GM23338 (cell line): ENCODE results near the gene EFCC1. TPM values are rescaled to one million over a fixed set of nuclear protein-coding genes. Genes with fewer than 3 reads are reported as not detected.

Experiments
- ATAC-seq: fragments of 200-7000 bp; cut with Tn5 transposase; 3 replicates; pipeline ENCODE4 v1.9.1; 2020
- DNase-seq: peaks from one replicate; pipeline ENCODE4 v3.0.0-alpha.2; 2015; ENCODE audit warnings: low spot score
- H2AFZ ChIP-seq: fragments of 200-600 bp; sonication (generic); 2 replicates; pipeline ENCODE4 v1.8.0; 2016; ENCODE audit warnings: antibody characterized with exemption, mild to moderate bottlenecking, moderate library complexity
- H3F3A ChIP-seq: fragments of 200-600 bp; sonication (generic); replicated peaks from 2 replicates; pipeline ENCODE4 v1.8.0; 2017; ENCODE audit warnings: antibody characterized with exemption, mixed run types, low read depth
- H3K27ac ChIP-seq: fragments of 200-600 bp; sonication (generic); 2 replicates; pipeline ENCODE4 v1.6.1; 2016; ENCODE audit warnings: low read depth
- H3K27me3 ChIP-seq: fragments of 200-600 bp; sonication (generic); 2 replicates; pipeline ENCODE4 v1.8.0; 2016; ENCODE audit warnings: mild to moderate bottlenecking, mixed run types, moderate library complexity; ENCODE audit not compliant: insufficient read depth
- H3K36me3 ChIP-seq: fragments of 200-600 bp; sonication (generic); 2 replicates; pipeline ENCODE4 v1.8.0; 2016; ENCODE audit warnings: mild to moderate bottlenecking; ENCODE audit not compliant: insufficient read depth
- H3K4me1 ChIP-seq: fragments of 200-600 bp; sonication (generic); 2 replicates; pipeline ENCODE4 v1.8.0; 2016; ENCODE audit warnings: mild to moderate bottlenecking, moderate library complexity; ENCODE audit not compliant: insufficient read depth
- H3K4me2 ChIP-seq: fragments of 200-600 bp; sonication (generic); 2 replicates; pipeline ENCODE4 v1.7.1; 2017; ENCODE audit warnings: mixed run types
- H3K4me3 ChIP-seq: fragments of 200-600 bp; sonication (generic); 2 replicates; pipeline ENCODE4 v1.6.1; 2016; ENCODE audit warnings: mixed run types
- H3K79me2 ChIP-seq: fragments of 200-600 bp; sonication (generic); replicated peaks from 2 replicates; pipeline ENCODE4 v1.8.0; 2017; ENCODE audit warnings: mild to moderate bottlenecking; ENCODE audit not compliant: insufficient read depth
- H3K9me2 ChIP-seq: fragments of 200-600 bp; sonication (generic); 2 replicates; pipeline ENCODE4 v1.8.0; 2017; ENCODE audit not compliant: insufficient read depth
- H4K20me1 ChIP-seq: fragments of 200-600 bp; sonication (generic); replicated peaks from 2 replicates; pipeline ENCODE4 v1.8.0; 2017; ENCODE audit warnings: mild to moderate bottlenecking; ENCODE audit not compliant: insufficient read depth
- H3K27ac Mint-ChIP-seq: 2 replicates; pipeline ENCODE4 v1.8.0; 2020; ENCODE audit warnings: inconsistent platforms, mild to moderate bottlenecking, moderate library complexity, mixed read lengths
- H3K27me3 Mint-ChIP-seq: 3 replicates; pipeline ENCODE4 v1.8.0; 2022; ENCODE audit warnings: low read depth, mild to moderate bottlenecking, moderate library complexity, mixed read lengths, inconsistent platforms; ENCODE audit not compliant: insufficient read depth, poor library complexity
- H3K36me3 Mint-ChIP-seq: 3 replicates; pipeline ENCODE4 v1.8.0; 2021; ENCODE audit warnings: low read depth, mild to moderate bottlenecking, inconsistent platforms, moderate library complexity, mixed read lengths
- H3K4me1 Mint-ChIP-seq: 3 replicates; pipeline ENCODE4 v1.8.0; 2020; ENCODE audit warnings: mild to moderate bottlenecking, inconsistent platforms, mixed read lengths
- H3K4me3 Mint-ChIP-seq: 3 replicates; pipeline ENCODE4 v1.8.0; 2021; ENCODE audit warnings: moderate library complexity, mild to moderate bottlenecking, inconsistent platforms, mixed read lengths
- H3K9me3 Mint-ChIP-seq: 3 replicates; pipeline ENCODE4 v1.8.0; 2020; ENCODE audit warnings: moderate library complexity, mild to moderate bottlenecking, inconsistent platforms, mixed read lengths
- CREB1 ChIP-seq: fragments of 250-450 bp; sonication (Bioruptor Pico); IDR thresholded peaks from 2 replicates; pipeline ENCODE4 v1.5.0; 2020; ENCODE audit warnings: low read depth, mild to moderate bottlenecking, moderate library complexity
- EZH2 ChIP-seq: fragments of 200-600 bp; sonication (generic); IDR thresholded peaks from one replicate; pipeline ENCODE4 v1.8.0; 2017; ENCODE audit warnings: antibody characterized with exemption, mild to moderate bottlenecking, low read depth; ENCODE audit not compliant: unreplicated experiment
- EZH2phosphoT487 ChIP-seq: fragments of 200-600 bp; sonication (generic); IDR thresholded peaks from one replicate; pipeline ENCODE4 v1.8.1; 2018; ENCODE audit warnings: antibody characterized with exemption; ENCODE audit not compliant: unreplicated experiment
- JUNB ChIP-seq: IDR thresholded peaks from one replicate; pipeline ENCODE4 v1.6.1; 2016; ENCODE audit warnings: antibody characterized with exemption; ENCODE audit not compliant: unreplicated experiment
- NANOG ChIP-seq: IDR thresholded peaks from 2 replicates; pipeline ENCODE4 v1.6.1; 2016; ENCODE audit warnings: antibody characterized with exemption, borderline replicate concordance
- POLR2AphosphoS5 ChIP-seq: IDR thresholded peaks from 2 replicates; pipeline ENCODE4 v1.6.1; 2016; ENCODE audit warnings: antibody characterized with exemption, low read depth
- ZNF114 ChIP-seq: fragments of 250-450 bp; sonication (Bioruptor Pico); IDR thresholded peaks from 2 replicates; pipeline ENCODE4 v1.5.0; 2020; ENCODE audit warnings: mild to moderate bottlenecking, moderate library complexity
- ZNF331 ChIP-seq: fragments of 250-450 bp; sonication (Bioruptor Pico); IDR thresholded peaks from 2 replicates; pipeline ENCODE4 v1.5.0; 2020; ENCODE audit warnings: low read depth, mild to moderate bottlenecking, moderate library complexity
- polyA plus RNA-seq: library from polyadenylated mRNA; unstranded; fragments of >200 nt; fragmentation: Nextera tagmentation; extraction: Ambion mirVana; gene quantifications from 2 replicates; pipeline ENCODE4 v1.2.1, GENCODE V29; 2016
- total RNA-seq: library from RNA; depleted of rRNA; stranded (reverse); fragments of >200 nt; shearing (Covaris generic); gene quantifications from 2 replicates; pipeline ENCODE4 v1.2.3, GENCODE V29; 2014
- TF ChIP-seq, protein P1 (sequence below): IDR thresholded peaks from 2 replicates; pipeline ENCODE4 v1.6.1; 2016; ENCODE audit warnings: antibody characterized with exemption
- TF ChIP-seq, protein P2 (sequence below): IDR thresholded peaks from one replicate; pipeline ENCODE4 v1.6.1; 2018; ENCODE audit warnings: antibody characterized with exemption; ENCODE audit not compliant: unreplicated experiment
- TF ChIP-seq, protein P3 (sequence below), 2 experiments: fragments of 200-600 bp in 1 of 2; sonication (generic) in 1 of 2; conservative IDR thresholded peaks; 2 replicates each; pipeline versions ENCODE4 v1.5.1 to v1.6.1; 2016 to 2017; ENCODE audit warnings: antibody characterized with exemption in 2 of 2, low read depth in 2 of 2, mild to moderate bottlenecking in 2 of 2, moderate library complexity in 1 of 2
- TF ChIP-seq, protein P4 (sequence below): fragments of 250-450 bp; sonication (Bioruptor Pico); IDR thresholded peaks from 2 replicates; pipeline ENCODE4 v1.5.0; 2020; ENCODE audit warnings: mild to moderate bottlenecking, moderate library complexity

Gene EFCC1
- total and polyA plus RNA-seq, 2 experiments from 2014 or later = not detected

DNA sequence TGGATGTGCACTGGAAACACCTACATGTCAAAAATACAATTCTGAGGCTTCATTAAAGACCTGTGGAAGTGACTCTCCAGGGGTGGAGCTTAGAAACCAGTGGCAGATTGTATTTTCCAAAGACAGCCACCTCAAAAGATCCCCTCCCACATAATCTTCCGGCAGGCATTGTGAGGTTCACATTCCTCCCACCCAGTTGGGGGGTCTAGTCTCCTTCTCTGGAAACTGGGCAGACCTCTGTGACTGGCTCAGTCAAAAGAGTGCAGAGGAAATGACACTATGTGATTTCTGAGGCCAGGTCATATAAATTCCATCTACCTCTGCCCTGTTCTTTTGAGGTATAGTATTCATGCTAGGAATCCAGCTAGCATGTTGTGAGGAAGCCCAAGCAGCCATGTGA lies 5.4 kb upstream of the EFCC1 start:
- no peak overlapping the region for H2AFZ ChIP-seq
- no peak for ATAC-seq
- no peak for DNase-seq
- no peak overlapping the region for H3K4me3 Mint-ChIP-seq
- H4K20me1 ChIP-seq = no peaks in the 10 kb centered on the region; the same call in 1 of the 2 replicates
- no peaks in the 10 kb centered on the region; the same call in 2 of the 3 replicates for H3K36me3 Mint-ChIP-seq
- H3K4me3 ChIP-seq = no peak overlapping the region
- H3F3A ChIP-seq = 0 out of 2 replicates have a peak, but pooled peaks cover 5% of the 10 kb centered on the region
- H3K4me1 ChIP-seq = peaks cover 25% of the 10 kb centered on the region
- peaks cover 78% of the 10 kb centered on the region for H3K27me3 ChIP-seq
- no peak overlapping the region for H3K4me2 ChIP-seq
- no peaks in the 10 kb centered on the region for H3K9me3 Mint-ChIP-seq
- 0 out of 2 replicates have a peak, but pooled peaks cover 10% of the 10 kb centered on the region for H3K9me2 ChIP-seq
- H3K79me2 ChIP-seq = no peaks in the 10 kb centered on the region
- no peaks in the 10 kb centered on the region for H3K36me3 ChIP-seq
- H3K4me1 Mint-ChIP-seq = peaks cover 38% of the 10 kb centered on the region
- TF ChIP-seq ZNF114 (CRISPR knock-in tag) = no peak
- TF ChIP-seq, protein P1, sequence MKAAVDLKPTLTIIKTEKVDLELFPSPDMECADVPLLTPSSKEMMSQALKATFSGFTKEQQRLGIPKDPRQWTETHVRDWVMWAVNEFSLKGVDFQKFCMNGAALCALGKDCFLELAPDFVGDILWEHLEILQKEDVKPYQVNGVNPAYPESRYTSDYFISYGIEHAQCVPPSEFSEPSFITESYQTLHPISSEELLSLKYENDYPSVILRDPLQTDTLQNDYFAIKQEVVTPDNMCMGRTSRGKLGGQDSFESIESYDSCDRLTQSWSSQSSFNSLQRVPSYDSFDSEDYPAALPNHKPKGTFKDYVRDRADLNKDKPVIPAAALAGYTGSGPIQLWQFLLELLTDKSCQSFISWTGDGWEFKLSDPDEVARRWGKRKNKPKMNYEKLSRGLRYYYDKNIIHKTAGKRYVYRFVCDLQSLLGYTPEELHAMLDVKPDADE = no peak
- TF ChIP-seq, protein P2, sequence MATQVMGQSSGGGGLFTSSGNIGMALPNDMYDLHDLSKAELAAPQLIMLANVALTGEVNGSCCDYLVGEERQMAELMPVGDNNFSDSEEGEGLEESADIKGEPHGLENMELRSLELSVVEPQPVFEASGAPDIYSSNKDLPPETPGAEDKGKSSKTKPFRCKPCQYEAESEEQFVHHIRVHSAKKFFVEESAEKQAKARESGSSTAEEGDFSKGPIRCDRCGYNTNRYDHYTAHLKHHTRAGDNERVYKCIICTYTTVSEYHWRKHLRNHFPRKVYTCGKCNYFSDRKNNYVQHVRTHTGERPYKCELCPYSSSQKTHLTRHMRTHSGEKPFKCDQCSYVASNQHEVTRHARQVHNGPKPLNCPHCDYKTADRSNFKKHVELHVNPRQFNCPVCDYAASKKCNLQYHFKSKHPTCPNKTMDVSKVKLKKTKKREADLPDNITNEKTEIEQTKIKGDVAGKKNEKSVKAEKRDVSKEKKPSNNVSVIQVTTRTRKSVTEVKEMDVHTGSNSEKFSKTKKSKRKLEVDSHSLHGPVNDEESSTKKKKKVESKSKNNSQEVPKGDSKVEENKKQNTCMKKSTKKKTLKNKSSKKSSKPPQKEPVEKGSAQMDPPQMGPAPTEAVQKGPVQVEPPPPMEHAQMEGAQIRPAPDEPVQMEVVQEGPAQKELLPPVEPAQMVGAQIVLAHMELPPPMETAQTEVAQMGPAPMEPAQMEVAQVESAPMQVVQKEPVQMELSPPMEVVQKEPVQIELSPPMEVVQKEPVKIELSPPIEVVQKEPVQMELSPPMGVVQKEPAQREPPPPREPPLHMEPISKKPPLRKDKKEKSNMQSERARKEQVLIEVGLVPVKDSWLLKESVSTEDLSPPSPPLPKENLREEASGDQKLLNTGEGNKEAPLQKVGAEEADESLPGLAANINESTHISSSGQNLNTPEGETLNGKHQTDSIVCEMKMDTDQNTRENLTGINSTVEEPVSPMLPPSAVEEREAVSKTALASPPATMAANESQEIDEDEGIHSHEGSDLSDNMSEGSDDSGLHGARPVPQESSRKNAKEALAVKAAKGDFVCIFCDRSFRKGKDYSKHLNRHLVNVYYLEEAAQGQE = no peak
- TF ChIP-seq, protein P3, sequence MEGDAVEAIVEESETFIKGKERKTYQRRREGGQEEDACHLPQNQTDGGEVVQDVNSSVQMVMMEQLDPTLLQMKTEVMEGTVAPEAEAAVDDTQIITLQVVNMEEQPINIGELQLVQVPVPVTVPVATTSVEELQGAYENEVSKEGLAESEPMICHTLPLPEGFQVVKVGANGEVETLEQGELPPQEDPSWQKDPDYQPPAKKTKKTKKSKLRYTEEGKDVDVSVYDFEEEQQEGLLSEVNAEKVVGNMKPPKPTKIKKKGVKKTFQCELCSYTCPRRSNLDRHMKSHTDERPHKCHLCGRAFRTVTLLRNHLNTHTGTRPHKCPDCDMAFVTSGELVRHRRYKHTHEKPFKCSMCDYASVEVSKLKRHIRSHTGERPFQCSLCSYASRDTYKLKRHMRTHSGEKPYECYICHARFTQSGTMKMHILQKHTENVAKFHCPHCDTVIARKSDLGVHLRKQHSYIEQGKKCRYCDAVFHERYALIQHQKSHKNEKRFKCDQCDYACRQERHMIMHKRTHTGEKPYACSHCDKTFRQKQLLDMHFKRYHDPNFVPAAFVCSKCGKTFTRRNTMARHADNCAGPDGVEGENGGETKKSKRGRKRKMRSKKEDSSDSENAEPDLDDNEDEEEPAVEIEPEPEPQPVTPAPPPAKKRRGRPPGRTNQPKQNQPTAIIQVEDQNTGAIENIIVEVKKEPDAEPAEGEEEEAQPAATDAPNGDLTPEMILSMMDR (conservative IDR thresholded peaks at IDR 0.05; ENCODE audit: low read depth in 2 of 2) = no peak
- TF ChIP-seq, protein P4, sequence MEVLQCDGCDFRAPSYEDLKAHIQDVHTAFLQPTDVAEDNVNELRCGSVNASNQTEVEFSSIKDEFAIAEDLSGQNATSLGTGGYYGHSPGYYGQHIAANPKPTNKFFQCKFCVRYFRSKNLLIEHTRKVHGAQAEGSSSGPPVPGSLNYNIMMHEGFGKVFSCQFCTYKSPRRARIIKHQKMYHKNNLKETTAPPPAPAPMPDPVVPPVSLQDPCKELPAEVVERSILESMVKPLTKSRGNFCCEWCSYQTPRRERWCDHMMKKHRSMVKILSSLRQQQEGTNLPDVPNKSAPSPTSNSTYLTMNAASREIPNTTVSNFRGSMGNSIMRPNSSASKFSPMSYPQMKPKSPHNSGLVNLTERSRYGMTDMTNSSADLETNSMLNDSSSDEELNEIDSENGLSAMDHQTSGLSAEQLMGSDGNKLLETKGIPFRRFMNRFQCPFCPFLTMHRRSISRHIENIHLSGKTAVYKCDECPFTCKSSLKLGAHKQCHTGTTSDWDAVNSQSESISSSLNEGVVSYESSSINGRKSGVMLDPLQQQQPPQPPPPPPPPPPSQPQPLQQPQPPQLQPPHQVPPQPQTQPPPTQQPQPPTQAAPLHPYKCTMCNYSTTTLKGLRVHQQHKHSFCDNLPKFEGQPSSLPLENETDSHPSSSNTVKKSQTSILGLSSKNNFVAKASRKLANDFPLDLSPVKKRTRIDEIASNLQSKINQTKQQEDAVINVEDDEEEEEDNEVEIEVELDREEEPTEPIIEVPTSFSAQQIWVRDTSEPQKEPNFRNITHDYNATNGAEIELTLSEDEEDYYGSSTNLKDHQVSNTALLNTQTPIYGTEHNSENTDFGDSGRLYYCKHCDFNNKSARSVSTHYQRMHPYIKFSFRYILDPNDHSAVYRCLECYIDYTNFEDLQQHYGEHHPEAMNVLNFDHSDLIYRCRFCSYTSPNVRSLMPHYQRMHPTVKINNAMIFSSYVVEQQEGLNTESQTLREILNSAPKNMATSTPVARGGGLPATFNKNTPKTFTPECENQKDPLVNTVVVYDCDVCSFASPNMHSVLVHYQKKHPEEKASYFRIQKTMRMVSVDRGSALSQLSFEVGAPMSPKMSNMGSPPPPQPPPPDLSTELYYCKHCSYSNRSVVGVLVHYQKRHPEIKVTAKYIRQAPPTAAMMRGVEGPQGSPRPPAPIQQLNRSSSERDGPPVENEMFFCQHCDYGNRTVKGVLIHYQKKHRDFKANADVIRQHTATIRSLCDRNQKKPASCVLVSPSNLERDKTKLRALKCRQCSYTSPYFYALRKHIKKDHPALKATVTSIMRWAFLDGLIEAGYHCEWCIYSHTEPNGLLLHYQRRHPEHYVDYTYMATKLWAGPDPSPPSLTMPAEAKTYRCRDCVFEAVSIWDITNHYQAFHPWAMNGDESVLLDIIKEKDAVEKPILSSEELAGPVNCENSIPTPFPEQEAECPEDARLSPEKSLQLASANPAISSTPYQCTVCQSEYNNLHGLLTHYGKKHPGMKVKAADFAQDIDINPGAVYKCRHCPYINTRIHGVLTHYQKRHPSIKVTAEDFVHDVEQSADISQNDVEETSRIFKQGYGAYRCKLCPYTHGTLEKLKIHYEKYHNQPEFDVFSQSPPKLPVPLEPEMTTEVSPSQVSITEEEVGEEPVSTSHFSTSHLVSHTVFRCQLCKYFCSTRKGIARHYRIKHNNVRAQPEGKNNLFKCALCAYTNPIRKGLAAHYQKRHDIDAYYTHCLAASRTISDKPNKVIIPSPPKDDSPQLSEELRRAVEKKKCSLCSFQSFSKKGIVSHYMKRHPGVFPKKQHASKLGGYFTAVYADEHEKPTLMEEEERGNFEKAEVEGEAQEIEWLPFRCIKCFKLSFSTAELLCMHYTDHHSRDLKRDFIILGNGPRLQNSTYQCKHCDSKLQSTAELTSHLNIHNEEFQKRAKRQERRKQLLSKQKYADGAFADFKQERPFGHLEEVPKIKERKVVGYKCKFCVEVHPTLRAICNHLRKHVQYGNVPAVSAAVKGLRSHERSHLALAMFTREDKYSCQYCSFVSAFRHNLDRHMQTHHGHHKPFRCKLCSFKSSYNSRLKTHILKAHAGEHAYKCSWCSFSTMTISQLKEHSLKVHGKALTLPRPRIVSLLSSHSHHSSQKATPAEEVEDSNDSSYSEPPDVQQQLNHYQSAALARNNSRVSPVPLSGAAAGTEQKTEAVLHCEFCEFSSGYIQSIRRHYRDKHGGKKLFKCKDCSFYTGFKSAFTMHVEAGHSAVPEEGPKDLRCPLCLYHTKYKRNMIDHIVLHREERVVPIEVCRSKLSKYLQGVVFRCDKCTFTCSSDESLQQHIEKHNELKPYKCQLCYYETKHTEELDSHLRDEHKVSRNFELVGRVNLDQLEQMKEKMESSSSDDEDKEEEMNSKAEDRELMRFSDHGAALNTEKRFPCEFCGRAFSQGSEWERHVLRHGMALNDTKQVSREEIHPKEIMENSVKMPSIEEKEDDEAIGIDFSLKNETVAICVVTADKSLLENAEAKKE (CRISPR knock-in tag) = no peak
- no peak for TF ChIP-seq EZH2
- TF ChIP-seq EZH2phosphoT487 = no peak
- TF ChIP-seq JUNB = no peak
- TF ChIP-seq CREB1 (CRISPR knock-in tag) = no peak
- TF ChIP-seq NANOG = no peak
- TF ChIP-seq POLR2AphosphoS5 = no peak
- no peak for TF ChIP-seq ZNF331
- H3K27ac ChIP-seq = no peak overlapping the region
- H3K27ac Mint-ChIP-seq = no peak overlapping the region
- H3K27me3 Mint-ChIP-seq = peaks cover 43% of the 10 kb centered on the region
